OCI-LY1 (cell line): Measurements from ENCODE around the gene DCUN1D4.

Experiments
- EZH2 ChIP-seq: fragments of 200-600 bp; sonication (generic), shearing (Covaris generic); IDR thresholded peaks from 2 replicates; pipeline ENCODE4 v1.8.0; 2017; ENCODE audit warnings: borderline replicate concordance, mixed run types, mild to moderate bottlenecking, antibody characterized with exemption, low read length, moderate library complexity, mixed read lengths
- TF ChIP-seq, protein P1 (sequence below): fragments of 200-600 bp; sonication (generic), shearing (Covaris generic); IDR thresholded peaks from 2 replicates; pipeline ENCODE4 v1.5.1; 2017; ENCODE audit warnings: mild to moderate bottlenecking, antibody characterized with exemption, low read length, moderate library complexity, mixed read lengths

DNA sequence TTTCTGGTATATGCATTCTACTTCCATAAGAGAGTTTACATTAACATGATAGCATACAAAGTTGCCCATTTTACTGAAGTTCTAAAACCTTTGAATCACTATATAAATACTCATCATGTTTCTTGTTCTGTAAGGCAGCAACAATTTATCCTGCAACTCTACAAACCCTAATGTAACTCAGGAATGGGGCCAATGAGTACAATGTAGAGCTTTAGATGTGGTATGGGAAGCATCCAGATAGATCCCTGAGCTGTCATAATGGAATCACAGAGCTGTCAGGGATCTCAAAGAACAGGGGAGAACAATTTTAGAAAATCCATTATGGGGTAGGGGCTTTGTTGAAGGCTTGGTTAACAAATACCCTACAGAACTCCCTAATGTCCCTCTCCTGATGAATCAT, 88.5 kb downstream of the DCUN1D4 start:
- TF ChIP-seq, protein P1, sequence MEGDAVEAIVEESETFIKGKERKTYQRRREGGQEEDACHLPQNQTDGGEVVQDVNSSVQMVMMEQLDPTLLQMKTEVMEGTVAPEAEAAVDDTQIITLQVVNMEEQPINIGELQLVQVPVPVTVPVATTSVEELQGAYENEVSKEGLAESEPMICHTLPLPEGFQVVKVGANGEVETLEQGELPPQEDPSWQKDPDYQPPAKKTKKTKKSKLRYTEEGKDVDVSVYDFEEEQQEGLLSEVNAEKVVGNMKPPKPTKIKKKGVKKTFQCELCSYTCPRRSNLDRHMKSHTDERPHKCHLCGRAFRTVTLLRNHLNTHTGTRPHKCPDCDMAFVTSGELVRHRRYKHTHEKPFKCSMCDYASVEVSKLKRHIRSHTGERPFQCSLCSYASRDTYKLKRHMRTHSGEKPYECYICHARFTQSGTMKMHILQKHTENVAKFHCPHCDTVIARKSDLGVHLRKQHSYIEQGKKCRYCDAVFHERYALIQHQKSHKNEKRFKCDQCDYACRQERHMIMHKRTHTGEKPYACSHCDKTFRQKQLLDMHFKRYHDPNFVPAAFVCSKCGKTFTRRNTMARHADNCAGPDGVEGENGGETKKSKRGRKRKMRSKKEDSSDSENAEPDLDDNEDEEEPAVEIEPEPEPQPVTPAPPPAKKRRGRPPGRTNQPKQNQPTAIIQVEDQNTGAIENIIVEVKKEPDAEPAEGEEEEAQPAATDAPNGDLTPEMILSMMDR = no peak
- TF ChIP-seq EZH2 = no peak
